Esophagus squamous epithelium (tissue), 5 donors: Measurements from ENCODE around the gene ARPC1A. TPM values are rescaled to one million over a fixed set of nuclear protein-coding genes. Genes with fewer than 3 reads are reported as not detected.
"Not testable (repeated sequence)": the region's sequence is repeated elsewhere in the genome, so short reads cannot be mapped to it uniquely, and the experiment has no call there.

Source experiments
- DNase-seq: peaks from one replicate; lab custom pipeline; 2025; lab: John Stamatoyannopoulos, UW
- H3K27ac ChIP-seq, 4 donors: fragments of 200-600 bp; sonication (generic); one replicate each; pipeline ENCODE4 v1.5.1; 2016 to 2019; ENCODE audit warnings: mild to moderate bottlenecking in 1 of 4
- H3K27me3 ChIP-seq, 4 donors: fragments of 200-600 bp; sonication (generic); 1 replicate in 3 of 4; 2 replicates in 1 of 4; pipeline versions ENCODE4 v1.5.1 to v1.6.0; 2017 to 2021; ENCODE audit warnings: antibody characterized with exemption in 1 of 4
- H3K36me3 ChIP-seq, 3 donors: fragments of 200-600 bp; sonication (generic); one replicate each; pipeline ENCODE4 v1.5.1; 2016 to 2019
- H3K4me1 ChIP-seq, 3 donors: fragments of 200-600 bp; sonication (generic); one replicate each; pipeline ENCODE4 v1.5.1; 2017 to 2019
- H3K4me3 ChIP-seq, 4 donors: fragments of 200-600 bp; sonication (generic); 1 replicate in 3 of 4; 2 replicates in 1 of 4; pipeline ENCODE4 v1.5.1; 2016 to 2019; ENCODE audit warnings: mild to moderate bottlenecking in 2 of 4, moderate library complexity in 1 of 4
- H3K9me3 ChIP-seq, 3 donors: fragments of 200-600 bp; sonication (generic); one replicate each; pipeline ENCODE4 v1.5.1; 2016 to 2019
- CTCF ChIP-seq, 6 experiments: fragments of 450-650 bp in 4 of 6; fragments of 200-600 bp in 2 of 6; sonication (generic) in 2 of 6; IDR thresholded peaks; one replicate each; pipeline ENCODE4 v1.5.1; 2016 to 2019; ENCODE audit warnings: antibody characterized with exemption in 6 of 6, mild to moderate bottlenecking in 4 of 6, moderate library complexity in 4 of 6
- POLR2A ChIP-seq, 4 donors: fragments of 450-650 bp; IDR thresholded peaks; one replicate each; pipeline ENCODE4 v1.6.1; 2017; ENCODE audit warnings: antibody characterized with exemption in 4 of 4, mild to moderate bottlenecking in 4 of 4, moderate library complexity in 3 of 4
- WGBS, 2 donors: methylation state at CpG; one replicate each; pipeline ENCODE4 v1.1.5; 2018; 5-methylcytosine and 5-hydroxymethylcytosine counted together
- intact Hi-C: fragments of 100-400 bp; cut with DNase I; formaldehyde crosslinking; loops from one replicate; pipeline ENCODE4 v1.15.0; 2022
- total RNA-seq, 4 donors: library from RNA; depleted of rRNA; stranded (reverse); fragments of >200 nt; gene quantifications; one replicate each; pipeline ENCODE4 v1.1.0, GENCODE V29; 2016
- donor health status: DM: yes; HTN: yes; CAD: no.

Gene ARPC1A
- total RNA-seq, 4 donors from 2014 or later, result 114 to 155 (median 154) TPM

DNA sequence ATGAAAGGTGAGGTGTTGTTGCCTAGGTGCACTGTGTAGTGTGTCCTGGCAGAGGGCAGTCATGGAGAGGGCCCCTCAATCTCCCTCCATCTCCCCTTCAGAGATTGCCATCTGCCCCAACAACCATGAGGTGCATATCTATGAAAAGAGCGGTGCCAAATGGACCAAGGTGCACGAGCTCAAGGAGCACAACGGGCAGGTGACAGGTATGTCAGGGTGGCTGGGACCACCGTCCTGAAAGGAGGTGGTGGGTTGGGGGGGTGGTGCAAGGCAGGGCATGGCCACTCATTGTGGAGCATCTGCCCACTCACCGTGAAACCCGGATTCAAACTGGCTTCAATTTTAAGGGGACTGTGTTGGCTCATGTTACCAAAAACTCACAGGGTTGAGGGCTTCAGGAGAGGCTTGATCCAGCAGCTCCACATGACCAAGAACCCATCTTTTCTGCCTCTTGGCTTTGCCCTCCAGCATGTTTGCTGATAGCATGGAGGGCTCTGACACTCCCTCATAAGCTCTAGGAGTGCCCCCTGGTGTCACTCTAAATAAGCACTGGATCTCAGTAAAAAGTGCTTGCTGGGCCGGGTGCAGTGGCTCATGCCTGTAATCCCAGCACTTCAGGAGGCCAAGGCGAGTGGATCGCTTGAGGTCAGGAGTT, 61.0 kb downstream of the ARPC1A start:
- peaks cover 0 to 10% (median under 1%) of the 10 kb centered on the region in 3 donors for H3K4me1 ChIP-seq
- TF ChIP-seq CTCF (IDR thresholded peaks at IDR 0.05) (peak in 3 of 6 experiments; percentile 20 to 30 (median 21)), POLR2A (IDR thresholded peaks at IDR 0.05) (no peak)
- H3K27me3 ChIP-seq, result no peaks in the 10 kb centered on the region
- no peaks in the 10 kb centered on the region for H3K9me3 ChIP-seq
- intact Hi-C loops, result no loop called here
- no peak overlapping the region for H3K27ac ChIP-seq
- no peak overlapping the region for H3K4me3 ChIP-seq
- 87 to 93% methylated on average over 8 of the region's 9 CpGs for WGBS, 2 donors
- H3K36me3 ChIP-seq, result peaks cover 11 to 64% (median 43%) of the 10 kb centered on the region in 3 donors
- no peak for DNase-seq

GRCh38 chr7:99387239-99387635, 61.5 kb downstream of the ARPC1A start:
- DNase-seq, intact Hi-C loops, H3K4me3 ChIP-seq, H3K9me3 ChIP-seq, H3K27me3 ChIP-seq, H3K27ac ChIP-seq: not testable (repeated sequence)
- Histone ChIP-seq H3K4me1 (peaks cover 3 to 12% (median 4%) of the 10 kb centered on the region in 3 donors), H3K36me3 (peaks cover 11 to 68% (median 43%) of the 10 kb centered on the region in 3 donors)
- WGBS, 2 donors, result 81 to 86% methylated on average over 9 to 14 of the region's 14 CpGs

DNA sequence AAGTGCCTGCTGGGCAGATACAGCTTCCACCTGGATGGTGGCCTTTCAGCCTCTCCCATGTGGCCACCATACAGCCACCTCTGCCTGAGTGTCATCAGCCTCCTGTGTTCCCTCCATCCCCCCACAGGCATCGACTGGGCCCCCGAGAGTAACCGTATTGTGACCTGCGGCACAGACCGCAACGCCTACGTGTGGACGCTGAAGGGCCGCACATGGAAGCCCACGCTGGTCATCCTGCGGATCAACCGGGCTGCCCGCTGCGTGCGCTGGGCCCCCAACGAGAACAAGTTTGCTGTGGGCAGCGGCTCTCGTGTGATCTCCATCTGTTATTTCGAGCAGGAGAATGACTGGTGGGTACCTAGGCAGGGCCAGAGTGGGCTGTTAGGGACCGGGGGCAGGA, 62.2 kb downstream of the ARPC1A start:
- no peak for TF ChIP-seq CTCF (IDR thresholded peaks at IDR 0.05)
- TF ChIP-seq POLR2A (IDR thresholded peaks at IDR 0.05), result no peak
- H3K9me3 ChIP-seq, result no peaks in the 10 kb centered on the region
- WGBS, 2 donors, result 94 to 96% methylated on average over 9 to 19 of the region's 20 CpGs
- H3K4me1 ChIP-seq, result peaks cover 7 to 17% (median 10%) of the 10 kb centered on the region in 3 donors
- no peak overlapping the region for H3K4me3 ChIP-seq
- peaks cover 11 to 68% (median 43%) of the 10 kb centered on the region in 3 donors for H3K36me3 ChIP-seq
- H3K27me3 ChIP-seq, result no peaks in the 10 kb centered on the region
- H3K27ac ChIP-seq, result no peak overlapping the region
- DNase-seq, result no peak
- intact Hi-C loops, result no loop called here

DNA sequence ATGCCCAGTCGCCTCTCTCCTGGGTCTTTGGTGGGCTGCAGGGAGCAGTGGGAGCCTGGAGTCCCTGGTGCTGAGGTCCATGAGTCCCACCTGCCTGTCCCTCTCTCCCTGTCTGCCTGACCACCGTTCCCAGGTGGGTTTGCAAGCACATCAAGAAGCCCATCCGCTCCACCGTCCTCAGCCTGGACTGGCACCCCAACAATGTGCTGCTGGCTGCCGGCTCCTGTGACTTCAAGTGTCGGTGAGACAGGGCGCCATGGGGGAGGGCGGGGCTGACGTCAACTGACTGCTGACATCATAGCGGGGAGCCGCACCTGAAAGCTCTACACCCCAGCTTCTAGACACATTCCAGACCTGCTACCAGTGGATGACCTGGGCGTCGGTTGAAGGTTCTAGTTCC, 64.1 kb downstream of the ARPC1A start:
- no peaks in the 10 kb centered on the region for H3K27me3 ChIP-seq
- no peak for TF ChIP-seq CTCF (IDR thresholded peaks at IDR 0.05)
- no peak for TF ChIP-seq POLR2A (IDR thresholded peaks at IDR 0.05)
- no peak overlapping the region for H3K27ac ChIP-seq
- H3K36me3 ChIP-seq, result peaks cover 11 to 81% (median 43%) of the 10 kb centered on the region in 3 donors
- intact Hi-C loops, result no loop called here
- WGBS, 2 donors, result 96 to 100% methylated on average over 5 to 6 of the region's 13 CpGs
- peaks cover 16 to 29% (median 20%) of the 10 kb centered on the region in 3 donors for H3K4me1 ChIP-seq
- DNase-seq, result no peak
- no peaks in the 10 kb centered on the region for H3K9me3 ChIP-seq
- no peak overlapping the region for H3K4me3 ChIP-seq

DNA sequence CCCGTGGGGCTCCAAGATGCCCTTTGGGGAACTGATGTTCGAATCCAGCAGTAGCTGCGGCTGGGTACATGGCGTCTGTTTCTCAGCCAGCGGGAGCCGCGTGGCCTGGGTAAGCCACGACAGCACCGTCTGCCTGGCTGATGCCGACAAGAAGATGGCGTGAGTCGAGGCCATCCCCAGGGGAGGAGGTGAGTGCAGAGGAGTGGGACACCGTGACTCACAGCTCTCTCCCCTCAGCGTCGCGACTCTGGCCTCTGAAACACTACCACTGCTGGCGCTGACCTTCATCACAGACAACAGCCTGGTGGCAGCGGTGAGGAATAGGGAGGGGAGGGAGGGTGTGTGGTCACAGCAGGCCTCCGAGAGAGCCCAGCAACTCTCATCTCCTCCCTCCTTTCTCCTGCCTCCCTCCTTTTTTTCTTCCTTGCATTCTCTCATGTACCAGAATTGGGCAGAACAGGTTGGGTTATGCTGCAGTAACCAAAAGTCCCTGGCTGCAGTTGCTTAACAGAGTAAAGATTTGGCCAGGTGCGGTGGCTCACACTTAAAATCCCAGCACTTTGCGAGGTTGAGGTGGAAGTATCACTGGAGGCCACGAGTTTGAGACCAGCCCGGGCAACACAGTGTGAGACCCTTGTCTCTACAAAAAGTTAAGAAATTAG, 65.4 kb downstream of the ARPC1A start:
- 92 to 98% methylated on average over 7 to 12 of the region's 23 CpGs for WGBS, 2 donors
- no peaks in the 10 kb centered on the region for H3K27me3 ChIP-seq
- TF ChIP-seq POLR2A (IDR thresholded peaks at IDR 0.05) (no peak), CTCF (IDR thresholded peaks at IDR 0.05) (no peak)
- no peak for DNase-seq
- no peak overlapping the region for H3K27ac ChIP-seq
- H3K4me3 ChIP-seq, result no peak overlapping the region
- intact Hi-C loops, result no loop called here
- peaks cover 11 to 85% (median 48%) of the 10 kb centered on the region in 3 donors for H3K36me3 ChIP-seq
- no peaks in the 10 kb centered on the region for H3K9me3 ChIP-seq
- peaks cover 16 to 24% (median 20%) of the 10 kb centered on the region in 3 donors for H3K4me1 ChIP-seq
